Stimulated activated CD8-positive, alpha-beta memory T cell treated with anti-CD3 and anti-CD28 coated beads, Interleukin-4, amount 100 ng/mL, for 48 hours (primary cell): Measurements from ENCODE around the gene DLGAP4.
"Not testable (repeated sequence)": the region's sequence is repeated elsewhere in the genome, so short reads cannot be mapped to it uniquely, and the experiment has no call there.

Source experiments
- DNase-seq: peaks from one replicate; pipeline ENCODE4 v3.0.0-alpha.2; 2020

DLGAP4 gene

DNA sequence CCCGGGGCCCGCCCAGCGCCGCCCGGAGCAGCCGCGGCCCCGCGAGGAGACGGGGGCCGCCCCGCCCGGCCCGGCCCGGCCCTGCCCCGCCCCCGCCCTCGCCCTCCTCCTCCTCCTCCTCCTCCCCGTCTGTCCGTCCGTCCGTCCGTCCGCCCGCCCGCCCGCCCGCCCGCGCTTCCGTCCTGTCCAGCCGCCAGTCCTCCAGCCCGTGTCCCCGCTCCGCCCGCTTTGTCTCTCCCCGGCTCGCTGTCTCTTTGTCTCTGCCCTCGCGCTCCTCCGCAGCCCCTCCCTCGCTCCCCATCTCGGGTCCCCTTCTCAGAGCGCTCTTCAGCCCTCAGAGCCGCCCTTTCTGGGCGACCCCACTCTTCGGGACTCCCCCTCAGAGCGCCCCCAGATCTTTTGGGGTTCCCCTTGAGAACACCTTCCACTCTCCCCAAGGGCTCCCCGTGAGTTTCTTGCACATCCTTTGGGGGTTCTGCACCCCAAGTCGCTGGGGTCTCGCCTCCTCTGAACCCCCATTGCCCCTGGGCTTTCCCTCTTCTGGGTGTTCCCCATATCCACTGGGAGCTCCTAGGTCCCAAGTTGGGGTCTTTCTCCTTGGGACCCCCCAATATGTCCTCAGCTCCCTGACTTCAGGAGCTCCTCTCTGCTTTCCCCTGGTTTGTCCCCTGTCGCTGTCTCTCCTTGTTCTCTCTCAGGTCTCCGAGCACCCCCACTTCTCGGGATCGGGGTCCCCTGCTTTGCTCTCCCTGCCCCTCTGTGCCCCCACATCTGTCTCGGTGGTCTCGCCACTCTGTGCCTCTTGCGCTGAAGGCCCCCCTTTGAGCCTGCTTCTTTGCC is 155.7 kb downstream of the DLGAP4 start:
- DNase-seq, result peak; percentile 54

DNA sequence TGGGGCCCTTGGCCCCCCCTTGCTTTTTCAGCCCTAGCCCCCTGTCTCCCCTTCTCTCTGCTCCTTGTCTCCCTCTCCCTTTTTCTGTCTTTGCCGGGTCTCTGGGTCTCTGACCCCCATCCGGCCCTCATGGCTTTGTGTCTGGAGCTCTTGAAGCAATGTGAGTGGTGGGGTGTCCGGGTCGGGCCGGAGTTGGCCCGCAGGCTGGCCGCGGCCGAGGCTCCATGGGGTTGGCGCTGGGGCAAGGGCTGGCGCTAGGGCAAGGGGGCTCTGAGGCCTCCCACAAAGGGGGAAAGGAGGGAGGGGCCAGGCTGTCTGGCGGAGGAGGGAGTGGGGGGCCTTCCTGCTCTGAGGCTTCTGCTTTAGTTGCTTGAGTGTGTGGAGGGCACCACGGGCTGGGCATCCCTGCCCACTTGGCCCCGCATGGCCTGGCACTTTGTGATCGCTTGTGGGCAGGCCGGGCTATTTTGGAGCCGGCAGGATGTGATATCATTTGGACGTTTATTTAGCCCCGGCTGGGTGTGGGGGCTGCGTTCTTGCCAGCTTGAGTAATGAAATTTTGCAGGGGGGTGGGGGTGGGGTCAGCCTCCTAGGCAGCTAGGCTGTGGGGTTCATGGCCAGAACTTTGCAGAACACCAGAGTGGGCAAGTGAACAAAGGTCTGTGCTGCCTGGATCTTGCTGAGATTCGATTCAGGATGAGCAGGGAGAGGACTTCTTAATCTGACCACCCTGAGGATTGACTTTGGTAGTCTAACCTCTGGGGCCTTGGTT is 156.5 kb downstream of the DLGAP4 start:
- peak; percentile 35 for DNase-seq

DNA sequence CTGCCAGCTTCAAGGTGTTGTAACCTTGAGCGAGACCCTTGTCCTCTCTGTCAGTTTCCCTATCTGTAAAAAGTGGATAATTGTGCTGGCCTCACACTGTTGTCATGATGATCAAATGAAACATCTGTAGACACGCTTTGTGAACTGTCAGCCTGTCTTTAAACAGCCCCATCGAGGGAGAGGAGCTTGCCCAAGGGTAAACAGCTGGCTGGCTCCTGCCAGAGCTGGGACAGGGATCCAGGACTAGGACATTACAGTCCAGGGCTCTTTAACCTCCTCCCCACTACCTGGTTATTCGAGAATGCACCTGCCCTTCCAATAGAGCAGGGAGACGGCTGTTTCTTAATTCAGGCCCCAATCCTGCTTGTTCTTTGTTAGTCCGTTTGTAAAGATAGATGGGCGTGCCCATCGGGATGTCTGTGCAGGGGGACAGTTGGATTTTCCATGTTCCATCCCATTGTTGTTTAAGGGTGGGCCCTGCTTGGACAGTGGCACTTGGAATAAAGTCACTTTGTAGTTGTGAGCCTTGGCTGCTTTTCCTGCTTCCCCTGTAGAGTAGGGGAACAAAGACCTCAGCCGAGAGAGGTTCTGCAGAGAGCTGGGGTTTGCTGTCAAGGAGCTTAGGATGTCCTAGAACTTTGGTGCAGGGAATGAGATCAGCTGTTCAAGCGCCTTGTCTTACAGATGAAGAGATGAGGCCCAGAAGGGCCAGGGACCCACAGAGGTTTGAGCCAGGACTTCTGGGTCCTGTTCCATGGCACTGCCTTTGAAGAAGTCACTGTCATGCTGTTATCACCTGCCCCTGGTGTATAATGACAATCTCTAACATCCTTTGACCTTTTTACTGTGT is 157.3 kb downstream of the DLGAP4 start:
- no peak for DNase-seq

DNA sequence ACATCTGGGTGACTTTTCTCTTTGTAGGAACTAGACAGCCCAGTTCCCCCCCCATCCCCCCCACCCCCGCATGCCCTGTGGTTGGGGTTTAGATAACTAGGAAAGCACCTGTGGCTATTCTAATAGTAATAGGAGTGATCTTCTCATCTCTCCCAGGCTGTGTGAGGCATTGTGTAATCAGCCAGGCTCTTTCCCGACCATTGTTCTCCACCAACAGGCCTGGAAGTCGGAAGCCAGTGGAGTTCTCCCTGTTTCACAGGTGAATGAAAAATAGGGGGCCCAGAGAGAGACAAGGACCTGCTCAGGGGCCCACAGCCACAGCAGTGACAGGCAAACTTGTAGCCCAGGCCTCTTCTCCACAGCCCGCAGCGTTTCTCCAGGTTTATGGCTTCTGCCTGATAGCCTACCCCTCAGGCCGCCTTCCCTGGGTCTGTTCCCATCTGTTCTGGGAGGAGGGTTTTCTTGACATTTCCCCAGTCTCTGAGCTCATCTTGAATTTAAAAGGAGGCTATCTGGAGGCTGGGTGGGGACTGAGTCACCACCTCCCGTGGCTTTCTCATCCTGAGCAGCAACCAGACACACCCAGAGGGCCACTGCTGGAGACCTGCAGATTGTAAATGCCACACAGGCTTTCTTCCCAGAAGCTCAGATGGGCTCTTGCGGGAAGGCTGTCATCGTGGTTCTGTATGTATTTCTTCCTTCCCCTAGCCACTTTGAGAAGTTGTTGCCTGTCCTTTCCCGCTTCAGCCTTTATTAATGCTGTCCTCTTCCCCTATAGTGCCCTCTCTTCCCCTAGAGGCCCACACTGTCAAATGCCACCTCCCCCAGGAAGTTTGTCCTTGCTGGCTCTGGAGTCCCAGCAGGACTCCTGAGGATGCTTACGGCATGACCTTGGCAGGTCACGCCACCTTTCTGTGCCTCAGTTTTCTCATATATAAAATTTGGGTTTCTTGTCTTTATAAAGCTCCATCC is 159.3 kb downstream of the DLGAP4 start:
- peak; percentile 65 for DNase-seq

DNA sequence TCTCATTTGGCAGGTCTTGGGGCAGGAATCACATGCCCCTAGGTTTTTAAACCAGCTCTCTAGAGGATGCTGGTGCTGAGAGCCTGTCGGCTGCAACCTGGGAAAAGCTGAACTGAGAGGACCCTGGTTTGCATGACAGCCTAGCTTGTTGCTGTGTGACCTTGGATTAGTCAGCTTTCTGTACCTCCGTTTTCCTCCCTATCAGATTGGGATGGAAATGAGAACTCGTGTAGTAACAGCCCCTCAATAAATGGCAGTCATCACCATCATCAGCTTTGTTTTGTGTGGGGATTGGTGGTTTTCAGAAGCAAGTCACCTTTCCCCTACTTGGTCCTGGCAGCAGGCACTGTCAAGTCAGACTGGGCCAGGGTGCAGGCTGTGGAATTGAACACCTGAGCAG is 159.9 kb downstream of the DLGAP4 start:
- peak; percentile 47 for DNase-seq

DNA sequence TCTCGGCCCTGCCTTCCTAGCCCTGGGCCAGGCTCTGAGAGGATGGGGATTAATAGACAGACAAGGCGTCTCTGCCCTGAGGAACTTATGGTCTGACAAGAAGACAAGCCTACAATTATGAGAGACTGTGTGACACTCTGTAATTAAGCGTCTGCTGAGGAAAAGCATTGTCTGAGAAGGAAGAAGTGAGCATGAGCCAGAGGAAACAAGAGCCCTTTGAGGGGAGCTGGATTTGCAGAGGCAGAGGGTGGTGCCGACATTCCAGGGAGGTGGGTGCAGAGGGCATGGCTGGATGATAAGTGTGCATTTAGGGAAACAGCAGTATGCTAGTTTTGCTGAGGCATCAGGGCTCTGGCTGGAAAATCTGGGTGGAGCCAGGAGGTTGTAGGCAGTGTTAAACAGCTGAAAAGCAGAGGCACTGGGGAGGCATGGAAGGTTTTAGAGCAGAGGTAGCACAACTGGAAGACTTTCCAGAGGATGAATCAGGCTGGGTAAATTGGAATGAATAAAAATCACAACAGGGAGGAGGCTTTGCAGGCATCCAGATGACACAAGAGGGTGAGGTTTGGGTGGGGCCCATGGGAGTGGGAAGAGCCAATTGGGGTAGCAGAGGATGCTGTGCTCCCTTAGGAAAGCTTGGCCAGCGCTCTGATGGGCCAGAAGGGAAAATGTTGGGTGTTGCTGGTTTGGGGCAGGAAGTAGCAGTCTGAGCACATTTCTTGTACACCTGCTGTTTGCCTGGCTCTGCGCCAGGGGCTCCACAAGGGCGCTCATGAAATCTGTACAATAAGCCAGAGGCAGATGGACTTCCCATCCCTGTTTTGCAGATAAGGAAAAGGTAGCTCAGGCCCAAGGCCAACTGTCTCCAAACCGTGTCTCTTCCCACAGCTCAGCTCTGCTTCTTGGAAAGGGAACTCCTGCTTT is 161.2 kb downstream of the DLGAP4 start:
- DNase-seq, result peak; percentile 51

DNA sequence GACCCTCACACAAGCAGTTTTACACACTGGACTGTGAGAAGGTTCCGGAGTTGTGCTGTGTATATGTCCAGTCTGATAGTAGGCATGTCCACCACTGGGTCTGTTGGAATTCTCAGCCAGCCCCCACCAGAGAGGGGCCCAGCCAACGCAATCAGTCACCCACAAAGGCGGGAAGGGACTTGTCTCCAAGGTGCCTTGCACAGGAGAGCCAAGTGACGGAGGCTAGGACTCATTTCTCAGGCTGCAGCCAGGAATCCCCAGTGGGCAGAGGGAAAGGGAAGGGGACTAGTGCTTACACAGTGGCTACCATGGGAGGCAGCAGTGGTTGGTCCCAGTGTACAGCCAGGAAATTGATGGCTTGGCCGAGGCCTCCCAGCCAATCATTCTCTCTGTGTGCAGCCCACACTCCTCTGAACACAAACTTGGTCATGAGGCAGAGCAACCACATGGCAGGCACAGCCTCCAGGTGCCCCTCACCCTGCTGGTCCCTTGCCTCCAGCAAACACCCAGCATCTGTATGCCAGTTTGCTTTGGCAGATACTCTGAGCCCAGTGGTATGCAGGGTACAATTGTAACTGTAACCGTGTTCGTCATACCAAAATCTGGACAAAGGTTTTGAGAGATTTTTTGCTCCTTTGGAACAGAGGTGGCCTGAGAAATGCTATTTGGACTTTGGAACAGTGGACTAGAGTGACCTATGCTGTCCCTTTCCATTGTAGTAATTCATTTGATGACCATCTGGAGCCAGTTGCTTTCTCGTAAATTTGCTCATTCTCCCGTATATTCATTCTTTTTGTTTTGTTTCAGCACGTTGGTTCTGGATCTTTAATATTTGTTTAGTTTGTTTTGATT is 162.2 kb downstream of the DLGAP4 start:
- DNase-seq, result no peak

DNA sequence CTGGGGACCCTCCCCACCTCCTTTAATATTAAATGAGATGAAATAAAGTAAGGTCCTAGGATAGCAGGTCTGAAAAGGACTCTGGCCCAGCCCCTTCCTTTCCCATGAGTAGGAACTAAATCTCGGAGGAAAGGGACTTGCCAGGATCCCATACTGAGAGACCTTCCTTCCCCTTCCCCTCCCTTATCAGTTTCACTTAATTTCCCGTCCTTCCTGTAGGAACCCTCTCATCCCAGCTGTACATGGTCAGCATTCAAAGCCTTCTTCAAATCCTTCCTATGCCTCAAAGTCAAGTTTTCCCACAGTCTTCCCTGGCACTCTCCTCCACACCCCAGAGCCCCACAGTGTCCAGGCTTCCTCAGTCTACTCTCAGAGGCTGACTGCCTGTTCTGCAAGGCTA is 163.8 kb downstream of the DLGAP4 start:
- no peak for DNase-seq

DNA sequence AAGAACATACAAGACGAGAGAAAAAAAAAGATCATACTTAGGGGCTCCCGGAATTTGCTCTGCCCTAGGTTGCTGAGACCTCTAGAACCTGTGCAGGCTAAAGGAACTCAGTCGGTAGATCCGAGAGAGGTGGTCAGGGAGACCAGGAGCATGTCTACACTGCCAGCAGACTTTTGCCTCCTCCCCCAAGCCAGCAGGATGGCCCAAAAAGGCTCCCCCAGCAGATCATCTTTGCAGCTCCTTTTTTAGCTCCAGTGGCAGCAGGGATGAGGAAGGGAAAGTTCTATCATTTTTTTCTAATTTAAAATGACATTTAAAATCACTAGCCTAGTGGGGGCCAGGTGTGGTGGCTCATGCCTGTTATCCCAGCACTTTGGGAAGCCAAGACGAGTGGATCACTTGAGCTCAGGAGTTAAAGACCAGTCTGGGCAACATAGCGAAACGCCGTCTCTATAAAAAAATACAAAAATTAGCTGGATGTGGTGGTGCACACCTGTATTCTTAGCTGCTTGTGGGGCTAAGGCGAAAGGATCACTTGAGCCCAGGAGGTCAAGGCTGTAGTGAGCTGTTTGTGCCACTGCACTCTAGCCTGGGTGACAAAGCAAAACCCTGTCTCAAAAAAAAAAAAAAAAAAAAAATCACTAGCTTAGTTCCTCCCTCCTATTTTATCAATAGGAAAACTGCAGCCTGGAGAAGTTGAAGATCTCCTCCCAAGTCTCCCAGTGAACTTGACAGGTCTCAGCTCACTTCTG is 165.9 kb downstream of the DLGAP4 start:
- no peak for DNase-seq

DNA sequence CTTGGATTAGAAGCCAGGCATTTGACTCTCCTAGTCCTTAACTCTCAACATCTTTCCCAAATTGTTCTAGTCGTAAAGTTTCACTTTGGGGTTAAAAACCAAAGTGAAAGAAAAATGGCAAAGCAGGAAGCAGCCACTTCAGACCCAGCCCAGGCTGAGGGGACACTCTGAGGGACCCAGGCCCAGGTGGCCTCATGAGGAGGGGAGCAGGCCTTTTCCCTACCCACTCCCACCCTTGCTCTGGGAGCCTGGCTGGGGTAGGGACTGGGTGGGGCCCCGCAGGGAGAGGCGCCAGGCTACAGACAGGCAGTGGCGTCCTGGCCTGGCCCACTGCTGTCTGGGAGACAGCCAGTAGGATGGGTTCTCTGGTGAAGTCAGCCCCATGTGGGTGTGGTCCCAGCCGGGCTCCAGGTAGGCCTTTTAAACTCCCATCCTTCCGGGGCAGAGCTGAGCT is 166.5 kb downstream of the DLGAP4 start:
- DNase-seq, result peak; percentile 45

DNA sequence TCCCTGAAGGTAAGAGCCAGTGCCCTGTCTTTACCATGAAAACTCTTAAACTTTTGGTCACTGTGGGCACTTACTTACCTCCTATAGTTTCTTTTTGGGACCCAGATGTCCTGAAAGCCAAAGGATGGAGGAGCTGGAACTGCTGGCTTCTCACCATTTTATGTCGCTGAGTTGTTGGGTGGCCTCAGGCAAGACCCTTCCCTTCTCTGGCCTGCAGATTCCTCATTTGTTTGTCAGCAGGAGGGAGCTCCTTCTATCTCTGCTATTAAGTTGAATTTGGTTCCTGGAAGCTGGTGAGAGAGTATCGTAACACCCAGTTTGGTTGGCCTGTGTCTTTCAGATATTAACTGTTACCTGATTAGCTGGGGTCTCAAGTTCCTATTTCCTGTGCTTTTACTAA is 167.0 kb downstream of the DLGAP4 start:
- DNase-seq, result no peak

DNA sequence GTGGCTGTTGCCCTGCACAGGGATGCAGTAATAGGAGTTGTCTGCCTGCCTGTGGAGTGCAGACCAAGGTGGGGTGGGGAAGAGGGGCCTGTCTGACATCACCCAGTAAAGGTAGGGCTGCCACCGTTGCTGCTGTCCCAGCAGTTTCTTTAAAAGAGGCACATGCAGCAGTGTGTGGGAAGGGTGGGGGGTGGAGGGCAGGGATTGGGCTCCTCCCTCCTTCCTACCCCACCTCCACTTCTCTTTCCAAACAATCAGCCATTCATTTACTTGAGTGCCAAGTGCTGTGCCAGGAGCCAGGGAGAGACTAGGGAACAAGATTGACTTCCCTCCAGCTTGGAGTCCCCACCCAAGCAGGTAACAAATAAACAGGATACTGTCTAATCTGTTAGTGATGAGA is 168.4 kb downstream of the DLGAP4 start:
- no peak for DNase-seq

DNA sequence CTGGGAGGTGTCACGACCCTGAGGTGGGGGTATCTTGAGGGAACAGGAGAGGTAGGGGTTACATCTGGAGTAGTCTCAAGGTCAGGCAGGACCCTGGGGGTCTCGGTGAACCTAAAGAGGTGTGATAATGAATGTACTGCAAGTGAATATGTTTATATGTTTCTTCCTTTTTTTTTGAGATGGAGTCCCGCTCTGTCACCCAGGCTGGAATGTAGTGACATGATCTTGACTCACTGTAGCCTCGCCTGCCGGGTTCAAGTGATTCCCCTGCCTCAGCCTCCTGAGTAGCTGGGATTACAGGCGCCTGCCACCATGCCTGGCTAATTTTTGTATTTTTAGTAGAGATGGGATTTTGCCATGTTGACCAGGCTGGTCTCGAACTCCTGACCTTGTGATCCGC is 168.9 kb downstream of the DLGAP4 start:
- not testable (repeated sequence) for DNase-seq

DNA sequence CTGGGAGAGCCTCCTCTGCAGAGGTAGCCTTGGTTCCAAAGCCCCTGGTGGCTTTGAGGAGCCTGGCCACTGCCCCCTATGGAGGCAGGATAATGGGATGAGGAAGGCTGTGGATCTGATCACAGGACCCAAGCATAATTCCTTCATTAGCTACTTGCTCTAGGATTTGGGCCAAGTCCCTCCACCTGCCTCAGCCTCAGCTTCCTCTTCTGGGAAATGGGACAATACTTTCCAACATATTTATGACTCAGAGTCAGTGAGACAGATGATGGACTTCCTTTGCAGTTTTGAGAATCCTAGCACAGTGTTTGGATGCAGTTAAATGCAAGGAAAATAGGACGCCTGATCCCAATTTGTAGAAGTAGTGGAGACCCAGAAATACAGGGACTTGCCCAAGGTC is 171.3 kb downstream of the DLGAP4 start:
- no peak for DNase-seq

DNA sequence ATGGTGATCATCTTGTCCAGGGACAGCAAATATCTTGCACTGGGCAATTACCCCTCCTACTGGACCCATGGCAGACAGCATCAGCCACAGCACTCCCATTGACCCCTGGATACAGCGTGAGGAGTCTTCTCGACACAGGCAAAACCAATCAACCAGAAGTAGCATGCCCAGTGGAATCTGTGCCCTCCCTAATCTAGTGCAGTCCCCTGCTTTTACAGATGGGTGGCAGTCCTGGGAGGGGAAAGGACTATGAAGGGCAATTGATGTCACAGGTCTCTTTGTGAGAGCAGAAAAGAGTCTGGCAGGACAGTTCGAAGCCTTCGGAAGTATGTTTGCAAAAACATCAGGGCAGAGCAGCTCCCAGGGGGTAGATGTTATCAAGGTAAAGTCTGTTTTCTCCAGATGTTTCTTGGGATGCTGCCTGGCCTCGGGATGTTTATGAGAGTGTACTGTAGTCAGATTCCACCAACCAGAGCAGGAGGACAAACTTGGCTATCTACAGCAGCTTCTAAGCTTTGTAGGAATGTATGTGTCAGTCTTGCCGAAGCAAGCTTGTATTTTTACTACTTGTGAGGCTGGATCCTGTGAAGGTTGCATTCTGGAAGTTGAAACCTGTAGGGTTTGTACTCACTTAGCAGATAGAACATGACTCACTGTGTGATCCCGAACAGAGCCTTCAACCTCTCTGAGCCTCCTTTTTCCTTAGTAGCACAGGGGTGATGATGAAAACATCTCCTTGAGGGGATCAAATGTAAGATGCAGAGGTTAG is 172.2 kb downstream of the DLGAP4 start:
- DNase-seq, result no peak

DNA sequence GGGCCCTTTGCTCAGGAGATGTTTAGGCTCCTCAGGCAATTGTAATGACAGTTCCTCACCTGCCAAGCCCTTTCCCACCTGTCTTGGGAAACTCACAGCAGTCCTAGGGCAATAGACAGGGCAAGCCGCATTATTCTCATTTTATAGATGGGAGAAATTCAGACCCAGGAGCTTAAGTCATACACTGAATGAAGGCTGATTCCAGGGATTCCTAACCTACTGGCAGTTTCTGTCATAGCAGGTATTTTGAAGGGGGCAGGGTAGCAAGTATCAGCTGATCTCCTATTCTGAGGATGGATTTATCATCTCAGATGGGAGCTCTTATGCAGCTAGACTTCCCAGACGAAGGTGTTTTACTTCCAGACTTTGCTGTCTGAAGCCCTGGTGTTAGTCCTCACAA is 173.8 kb downstream of the DLGAP4 start:
- DNase-seq, result no peak

DNA sequence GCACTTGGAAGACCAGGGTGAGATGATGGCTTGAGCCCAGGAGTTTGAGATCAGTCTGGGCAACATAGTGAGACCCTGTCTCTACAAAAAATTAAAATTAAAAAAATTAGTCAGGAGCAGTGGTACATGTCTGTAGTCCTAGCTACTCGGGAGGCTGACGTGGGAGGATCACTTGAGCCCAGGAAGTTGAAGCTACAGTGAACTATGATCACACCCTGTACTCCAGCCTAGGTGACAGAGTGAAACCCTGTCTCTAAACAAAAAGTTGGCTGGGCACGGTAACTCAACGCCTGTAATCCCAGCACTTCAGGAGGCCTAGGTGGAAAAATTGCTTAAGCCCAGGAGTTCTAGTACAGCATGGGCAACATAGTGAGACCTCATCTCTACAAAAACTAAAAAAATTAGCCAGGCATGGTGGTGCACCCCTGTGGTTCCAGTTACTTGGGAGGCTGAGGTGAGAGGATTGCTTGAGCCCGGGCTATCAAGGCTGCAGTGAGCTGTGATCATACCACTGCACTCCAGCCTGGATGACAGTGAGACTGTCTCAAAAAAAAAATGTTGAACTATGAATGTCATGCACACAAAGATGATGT is 174.4 kb downstream of the DLGAP4 start:
- DNase-seq, result no peak
